ENCODE data around the gene NCOA4. TPM values are rescaled to one million over a fixed set of nuclear protein-coding genes. Genes with fewer than 3 reads are reported as not detected.

NCOA4 gene
- total and polyA plus RNA-seq, 2 of the 8 experiments (the other 6 are each of a cell fraction or from before 2014, with no cell fraction given), result 28.9 to 65.2 TPM

- no peak overlapping the region; a peak in 1 of 7 replicates for H3K9ac ChIP-seq (replicated peaks in 1 of 4; ENCODE audit: extremely low read depth in 1 of 4, low read depth in 3 of 4, low read length in 3 of 4)
- no peak overlapping the region for H3K14ac ChIP-seq (ENCODE audit: insufficient read length)
- H2AFZ ChIP-seq (ENCODE audit: low read length), result peak overlapping the region; percentile 80
- CTCF ChIA-PET (ENCODE audit: partially characterized antibody), result no interaction called here
- POLR2A ChIA-PET (ENCODE audit: partially characterized antibody), result no interaction called here
- H3K27me3 ChIP-seq (replicated peaks in 1 of 4; ENCODE audit: control insufficient read depth in 3 of 4, extremely low read depth in 1 of 4, insufficient read depth in 3 of 4, low read length in 3 of 4), result no peaks in the 10 kb centered on the region
- no peak overlapping the region for H2BK120ac ChIP-seq (replicated peaks; ENCODE audit: low read depth, low read length)
- H2BK15ac ChIP-seq (ENCODE audit: low read length), result no peak overlapping the region
- H4K8ac ChIP-seq (ENCODE audit: extremely low read depth, insufficient read depth, low read length), result no peak overlapping the region
- no peak overlapping the region for H2AK5ac ChIP-seq (ENCODE audit: low read depth, low read length)
- H3K27ac ChIP-seq (ENCODE audit: low read depth, low read length), result no peak overlapping the region
- H3K4ac ChIP-seq (replicated peaks; ENCODE audit: insufficient read length, low read depth, low read length), result no peak overlapping the region
- no peak overlapping the region for H3K4me3 ChIP-seq (ENCODE audit: extremely low read depth in 1 of 4, insufficient read depth in 2 of 4, low read depth in 3 of 4, low read length in 4 of 4)
- FAIRE-seq (no peak), DNase-seq (ENCODE audit: low read depth in 1 of 2, low spot score in 2 of 2) (no peak)
- no peaks in the 10 kb centered on the region for H3K79me2 ChIP-seq (ENCODE audit: control insufficient read depth in 1 of 2, insufficient read depth in 2 of 2, low read length in 2 of 2)
- WGBS, 2 experiments (ENCODE audit: extremely low coverage in 1 of 2, insufficient coverage in 1 of 2, insufficient read length in 1 of 2, insufficient replicate concordance in 2 of 2, low coverage in 1 of 2, low lambda C conversion rate in 2 of 2, missing lambda C conversion rate in 1 of 2), result 85% methylated on average over 2 of the region's 3 CpGs; no CpG with 5 or more reads in 1 of the 2 experiments
- H3K23me2 ChIP-seq (ENCODE audit: low read depth, low read length), result no peaks in the 10 kb centered on the region
- peaks cover 0 to 5% (median 2%) of the 10 kb centered on the region in 4 experiments; a peak in 3 of 7 replicates for H3K4me1 ChIP-seq (replicated peaks in 1 of 4; ENCODE audit: control insufficient read depth in 3 of 4, insufficient read depth in 4 of 4, low read length in 3 of 4)
- H3K36me3 ChIP-seq (ENCODE audit: control insufficient read depth in 2 of 4, insufficient read depth in 4 of 4, low read length in 3 of 4), result no peaks in the 10 kb centered on the region
- no peak overlapping the region for H4K91ac ChIP-seq (replicated peaks; ENCODE audit: insufficient read length, low read length)
- H2BK12ac ChIP-seq (ENCODE audit: low read depth, low read length), result no peak overlapping the region
- no peaks in the 10 kb centered on the region for H4K20me1 ChIP-seq (replicated peaks in 1 of 2; ENCODE audit: control insufficient read depth in 1 of 2, insufficient read depth in 2 of 2, low read length in 2 of 2)
- H3K4me2 ChIP-seq (ENCODE audit: insufficient read depth in 1 of 2, low read depth in 2 of 2, low read length in 2 of 2), result no peak overlapping the region
- H4K5ac ChIP-seq (ENCODE audit: insufficient read length, low read depth, low read length), result no peak overlapping the region
- H2BK20ac ChIP-seq (ENCODE audit: low read length), result no peak overlapping the region
- no peaks in the 10 kb centered on the region for H3K79me1 ChIP-seq (ENCODE audit: low read depth, low read length)
- no peaks in the 10 kb centered on the region for H3K9me3 ChIP-seq (ENCODE audit: insufficient read depth in 2 of 2, low read depth in 1 of 2, low read length in 1 of 2)
- no peak overlapping the region for H3K23ac ChIP-seq (ENCODE audit: insufficient read length)
- H3K18ac ChIP-seq (ENCODE audit: extremely low read depth, low read length), result no peak overlapping the region
- no peak overlapping the region for H3K56ac ChIP-seq (replicated peaks; ENCODE audit: insufficient read length, low read depth, low read length)
- H2BK5ac ChIP-seq (ENCODE audit: low read depth, low read length), result no peak overlapping the region
- TF ChIP-seq GTF2F1 (IDR thresholded peaks at IDR 0.05; ENCODE audit: borderline replicate concordance, low read depth, low read length) (no peak), NANOG (IDR thresholded peaks at IDR 0.05; ENCODE audit: insufficient read depth, low read depth, low read length, poor library complexity, severe bottlenecking) (no peak), GABPA (IDR thresholded peaks at IDR 0.05; ENCODE audit: borderline replicate concordance, insufficient read depth, low read length) (no peak), MAX (IDR thresholded peaks at IDR 0.05) (peak; percentile 50; the same call in 1 of the 2 replicates), E2F6 (IDR thresholded peaks at IDR 0.05) (0 out of 2 replicates have a peak, but pooled peaks have one; percentile 21), ZNF274 (IDR thresholded peaks at IDR 0.05; ENCODE audit: borderline replicate concordance, extremely low read depth, low read length) (no peak)
Measured at GRCh38 chr10:46060706-46061105, 30.3 kb upstream of the NCOA4 start.
